Activated T-helper 17 cell treated with anti-CD3 and anti-CD28 coated beads, Interleukin-2, amount 50 U/mL, for 72 hours (primary cell): Measurements from ENCODE around the gene DNAJC18. TPM values are rescaled to one million over a fixed set of nuclear protein-coding genes. Genes with fewer than 3 reads are reported as not detected.
A peak's percentile ranks its signal among the peaks of the same experiment; 100 is the strongest.

Experiments
- ATAC-seq: fragments of 150-1000 bp; cut with Tn5 transposase; replicated peaks from 2 replicates; pipeline ENCODE4 v1.10.0; 2021; ENCODE audit warnings: mild to moderate bottlenecking, moderate library complexity
- H3K27ac Mint-ChIP-seq: one replicate; pipeline ENCODE4 v1.8.0; 2022; ENCODE audit warnings: mixed read lengths
- H3K27me3 Mint-ChIP-seq: one replicate; pipeline ENCODE4 v1.8.0; 2022; ENCODE audit warnings: mixed read lengths
- H3K36me3 Mint-ChIP-seq: one replicate; pipeline ENCODE4 v1.8.0; 2022; ENCODE audit warnings: low read depth, mild to moderate bottlenecking, mixed read lengths
- H3K4me1 Mint-ChIP-seq: one replicate; pipeline ENCODE4 v1.8.0; 2022; ENCODE audit warnings: mixed read lengths
- H3K4me3 Mint-ChIP-seq: one replicate; pipeline ENCODE4 v1.8.0; 2022; ENCODE audit warnings: mild to moderate bottlenecking, mixed read lengths
- H3K9me3 Mint-ChIP-seq: one replicate; pipeline ENCODE4 v1.8.0; 2022; ENCODE audit warnings: mixed read lengths
- total RNA-seq, 2 donors: library from RNA; stranded (reverse); gene quantifications; one replicate each; pipeline ENCODE4 v1.2.3, GENCODE V29; 2022

The DNAJC18 gene
- total RNA-seq, 2 donors from 2014 or later = 23.4 to 41.5 TPM

DNA sequence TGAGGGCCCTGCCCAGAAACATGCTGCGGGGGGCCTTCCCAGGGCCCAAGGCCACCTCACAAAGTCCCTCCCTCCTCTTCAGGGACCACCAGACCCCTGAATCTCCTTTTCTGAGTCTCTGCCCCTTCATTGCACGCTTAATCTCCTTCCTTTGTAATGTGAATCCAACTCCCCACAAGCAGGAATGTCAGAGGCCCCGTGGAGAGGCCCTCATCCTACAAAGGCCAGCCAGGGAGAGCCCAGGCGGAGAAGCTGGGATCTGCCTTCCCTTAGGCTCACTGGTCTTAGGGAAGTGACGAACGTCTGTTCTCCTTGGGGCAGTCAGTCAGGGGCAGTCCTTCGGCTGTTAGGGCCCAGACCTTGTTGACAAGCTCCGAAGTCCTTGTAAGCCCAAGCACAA lies 33.8 kb upstream of the DNAJC18 start:
- no peaks in the 10 kb centered on the region for H3K9me3 Mint-ChIP-seq
- H3K4me1 Mint-ChIP-seq = peaks cover 48% of the 10 kb centered on the region
- peak overlapping the region; percentile 93 for H3K27ac Mint-ChIP-seq
- no peaks in the 10 kb centered on the region for H3K27me3 Mint-ChIP-seq
- no peak for ATAC-seq
- peaks cover 62% of the 10 kb centered on the region for H3K36me3 Mint-ChIP-seq
- peak overlapping the region; percentile 82 for H3K4me3 Mint-ChIP-seq

DNA sequence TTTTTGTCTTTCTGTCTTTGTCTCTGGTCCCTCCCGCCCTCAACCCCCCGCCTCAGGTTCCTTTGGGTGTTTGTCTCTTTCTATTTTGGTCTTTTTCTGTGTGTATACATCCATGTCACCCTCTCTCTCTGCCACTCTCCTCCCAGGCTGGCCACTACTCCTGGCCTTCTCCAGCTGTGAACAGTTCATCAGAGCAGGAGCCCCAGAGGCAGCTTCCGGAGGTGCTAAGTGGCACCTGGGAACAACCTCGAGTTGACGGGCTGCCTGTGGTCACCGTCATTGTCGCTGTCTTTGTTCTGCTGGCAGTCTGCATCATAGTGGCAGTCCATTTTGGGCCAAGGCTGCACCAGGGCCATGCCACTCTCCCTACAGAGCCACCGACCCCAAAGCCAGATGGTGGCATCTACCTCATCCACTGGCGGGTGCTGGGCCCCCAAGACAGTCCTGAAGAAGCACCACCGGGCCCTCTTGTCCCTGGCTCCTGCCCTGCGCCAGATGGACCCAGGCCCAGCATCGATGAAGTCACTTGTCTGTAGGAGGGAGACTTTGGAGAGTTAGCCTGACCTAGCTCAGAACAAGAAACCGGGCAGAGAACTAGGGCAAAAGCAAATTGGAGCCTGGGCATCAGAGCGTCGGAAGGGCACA lies 33.2 kb upstream of the DNAJC18 start:
- H3K4me3 Mint-ChIP-seq = peak overlapping the region; percentile 82
- no peaks in the 10 kb centered on the region for H3K27me3 Mint-ChIP-seq
- H3K4me1 Mint-ChIP-seq = peaks cover 42% of the 10 kb centered on the region
- H3K27ac Mint-ChIP-seq = peak overlapping the region; percentile 93
- H3K36me3 Mint-ChIP-seq = peaks cover 56% of the 10 kb centered on the region
- no peak for ATAC-seq
- H3K9me3 Mint-ChIP-seq = no peaks in the 10 kb centered on the region

DNA sequence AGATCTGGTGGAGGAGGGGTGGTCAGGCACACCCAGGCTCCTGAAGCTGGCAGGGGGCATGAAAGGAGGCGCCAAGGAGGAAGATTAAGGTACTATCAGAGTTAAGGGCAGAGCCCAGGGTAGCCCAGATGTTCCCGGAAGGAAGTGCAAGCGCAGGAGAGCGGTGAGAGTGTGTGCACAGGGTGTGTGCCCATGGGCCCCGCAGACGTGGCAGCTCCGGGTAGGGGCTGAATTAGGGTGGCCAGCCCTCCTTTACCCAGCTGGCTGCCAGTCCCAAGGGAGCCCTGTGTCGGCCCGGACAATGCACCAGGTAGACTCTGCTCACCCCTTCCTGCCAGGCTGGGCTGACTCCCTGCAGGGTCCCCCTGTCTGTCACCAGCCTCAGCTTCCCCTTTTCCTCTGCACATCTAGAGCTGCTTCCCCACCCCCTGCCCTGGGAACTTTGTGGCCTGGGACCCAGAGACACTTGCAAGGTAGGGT lies 31.5 kb upstream of the DNAJC18 start, which contains the start of gene SMIM33:
Gene SMIM33, plus strand, starts transcription at position 184 of the 480 bp plus-strand sequence. Its CDS starts 118 bp downstream, at position 302.
- peak within 1 kb of the TSS; percentile 82 for H3K4me3 Mint-ChIP-seq
- peaks cover 42% of the 10 kb centered on the region for H3K4me1 Mint-ChIP-seq
- peak; percentile 55 for ATAC-seq
- H3K36me3 Mint-ChIP-seq = peaks cover 40% of the 10 kb centered on the region
- no peaks in the 10 kb centered on the region for H3K27me3 Mint-ChIP-seq
- H3K27ac Mint-ChIP-seq = peak within 1 kb of the TSS; percentile 93
- no peaks in the 10 kb centered on the region for H3K9me3 Mint-ChIP-seq

- Mint-ChIP-seq H3K36me3 (peaks cover 16% of the 10 kb centered on the region), H3K4me3 (peak overlapping the region; percentile 82), H3K4me1 (peaks cover 26% of the 10 kb centered on the region), H3K9me3 (no peaks in the 10 kb centered on the region), H3K27ac (peak overlapping the region; percentile 76), H3K27me3 (no peaks in the 10 kb centered on the region)
- peak; percentile 64 for ATAC-seq
Observed at GRCh38 chr5:139468421-139468931, 29.2 kb upstream of the DNAJC18 start.

DNA sequence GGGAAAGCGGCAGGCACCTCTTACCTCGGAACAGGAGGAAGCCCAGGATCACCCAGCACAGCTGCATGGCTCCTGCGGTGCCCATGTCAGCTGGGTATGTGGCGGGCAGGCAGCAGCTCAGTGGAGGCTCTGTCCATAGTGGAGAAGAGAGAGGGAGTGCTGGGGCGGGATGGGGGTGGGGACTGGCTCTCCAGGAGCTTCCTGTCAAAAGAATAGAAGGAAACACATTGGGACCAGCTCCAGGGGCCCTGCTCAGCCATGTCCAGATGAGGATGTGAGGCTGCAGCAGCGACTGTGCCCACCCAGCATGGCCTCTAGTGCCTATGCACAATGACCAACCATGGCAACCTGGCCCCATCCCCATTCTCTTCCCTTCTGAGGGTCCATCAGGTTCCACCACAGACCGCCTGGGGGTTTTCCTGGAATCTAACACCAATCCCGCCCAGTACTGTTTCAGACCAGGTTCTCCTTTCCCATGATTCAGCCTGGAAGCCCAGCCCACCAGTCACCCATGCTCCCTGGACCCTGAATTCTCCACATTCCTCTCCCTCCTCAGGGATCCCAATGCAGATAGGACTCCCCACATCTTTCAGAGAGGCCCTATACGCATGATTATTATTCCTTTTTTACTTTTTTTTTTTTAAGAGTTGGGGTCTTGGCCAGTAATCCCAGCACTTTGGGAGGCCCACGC lies 23.4 kb upstream of the DNAJC18 start, which contains the start of gene ECSCR:
Gene ECSCR, minus strand, starts transcription at position 158 of the 691 bp plus-strand sequence. Its CDS starts 73 bp downstream, at position 85.
- Mint-ChIP-seq H3K27me3 (no peaks in the 10 kb centered on the region), H3K9me3 (no peaks in the 10 kb centered on the region), H3K36me3 (peaks cover 5% of the 10 kb centered on the region), H3K27ac (peak within 1 kb of the TSS; percentile 96), H3K4me1 (peaks cover 21% of the 10 kb centered on the region), H3K4me3 (no peak within 1 kb of the TSS)
- no peak for ATAC-seq

DNA sequence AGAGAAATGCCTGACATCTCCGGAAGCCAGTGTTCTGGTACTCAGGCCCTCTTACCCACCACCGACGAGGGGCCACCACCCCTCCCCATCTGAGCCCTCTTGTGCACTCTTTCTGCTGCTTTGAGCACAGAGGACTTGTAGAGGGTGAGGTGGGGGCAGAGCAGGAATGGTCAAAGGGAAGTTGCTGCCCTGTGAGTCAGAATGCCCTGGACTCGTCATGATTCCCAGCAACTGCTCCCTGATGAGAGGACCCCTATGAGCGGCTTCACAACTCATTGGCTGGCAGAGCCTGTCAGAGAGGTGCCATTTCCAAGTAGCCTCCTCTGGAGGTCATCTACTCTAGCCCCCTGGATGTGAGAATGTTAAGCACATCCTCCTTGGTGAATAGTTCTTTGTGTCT lies 22.4 kb upstream of the DNAJC18 start:
- no peaks in the 10 kb centered on the region for H3K27me3 Mint-ChIP-seq
- H3K36me3 Mint-ChIP-seq = peaks cover 5% of the 10 kb centered on the region
- peak overlapping the region; percentile 96 for H3K27ac Mint-ChIP-seq
- H3K4me1 Mint-ChIP-seq = peaks cover 30% of the 10 kb centered on the region
- no peak for ATAC-seq
- H3K4me3 Mint-ChIP-seq = no peak overlapping the region
- no peaks in the 10 kb centered on the region for H3K9me3 Mint-ChIP-seq

- peak overlapping the region; percentile 96 for H3K27ac Mint-ChIP-seq
- H3K4me1 Mint-ChIP-seq = peaks cover 35% of the 10 kb centered on the region
- ATAC-seq = no peak
- H3K4me3 Mint-ChIP-seq = peak overlapping the region; percentile 72
- no peaks in the 10 kb centered on the region for H3K9me3 Mint-ChIP-seq
- peaks cover 5% of the 10 kb centered on the region for H3K36me3 Mint-ChIP-seq
- H3K27me3 Mint-ChIP-seq = no peaks in the 10 kb centered on the region
Observed at GRCh38 chr5:139461176-139461575, 21.9 kb upstream of the DNAJC18 start.

GRCh38 chr5:139460455-139460854 lies 21.1 kb upstream of the DNAJC18 start:
- no peaks in the 10 kb centered on the region for H3K9me3 Mint-ChIP-seq
- H3K4me3 Mint-ChIP-seq = peak overlapping the region; percentile 72
- peaks cover 36% of the 10 kb centered on the region for H3K4me1 Mint-ChIP-seq
- no peaks in the 10 kb centered on the region for H3K27me3 Mint-ChIP-seq
- ATAC-seq = no peak
- peak overlapping the region; percentile 96 for H3K27ac Mint-ChIP-seq
- peaks cover 5% of the 10 kb centered on the region for H3K36me3 Mint-ChIP-seq

GRCh38 chr5:139459451-139459934 lies 20.2 kb upstream of the DNAJC18 start:
- Mint-ChIP-seq H3K4me1 (peaks cover 36% of the 10 kb centered on the region), H3K27ac (peak overlapping the region; percentile 96), H3K27me3 (no peaks in the 10 kb centered on the region), H3K36me3 (peaks cover 5% of the 10 kb centered on the region), H3K4me3 (peak overlapping the region; percentile 72), H3K9me3 (no peaks in the 10 kb centered on the region)
- peak; percentile 64 for ATAC-seq

DNA sequence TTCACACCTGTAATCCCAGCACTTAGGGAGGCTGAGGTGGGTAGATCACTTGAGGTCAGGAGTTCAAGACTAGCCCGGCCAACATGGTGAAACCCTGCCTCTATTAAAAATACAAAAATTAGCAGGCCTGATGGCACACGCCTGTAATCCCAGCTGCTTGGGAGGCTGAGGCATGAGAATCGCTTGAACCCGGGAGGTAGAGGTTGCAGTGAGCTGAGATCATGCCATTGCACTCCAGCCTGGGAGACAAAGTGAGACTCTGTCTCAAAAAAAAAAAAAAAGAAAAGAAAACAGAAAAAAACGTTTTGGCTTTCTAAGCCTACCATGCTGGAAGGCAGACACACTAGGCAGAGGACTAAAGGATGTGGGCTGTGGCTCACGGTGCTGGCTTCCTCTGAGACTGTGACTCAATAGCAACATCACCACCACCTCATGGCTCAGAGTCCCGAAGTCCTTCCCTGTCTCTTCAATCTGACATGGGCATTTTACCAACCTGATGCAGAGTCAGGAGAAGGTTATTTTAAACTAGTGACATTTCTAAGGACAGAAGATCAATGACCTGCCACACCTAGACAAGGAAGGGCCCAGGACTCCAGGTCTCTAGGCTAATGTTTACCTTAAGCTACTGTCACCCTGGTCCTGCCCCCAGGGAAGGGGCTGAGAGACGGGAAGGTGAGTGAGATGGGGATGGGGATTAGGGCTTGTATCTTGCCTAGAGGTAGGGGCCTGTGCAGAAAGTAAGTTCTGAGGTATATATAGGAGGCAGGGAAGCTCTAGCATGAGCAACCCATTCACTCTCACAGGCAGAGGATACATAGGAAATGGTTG lies 19.5 kb upstream of the DNAJC18 start:
- H3K27ac Mint-ChIP-seq = peak overlapping the region; percentile 96
- peaks cover 8% of the 10 kb centered on the region for H3K36me3 Mint-ChIP-seq
- no peaks in the 10 kb centered on the region for H3K27me3 Mint-ChIP-seq
- peaks cover 43% of the 10 kb centered on the region for H3K4me1 Mint-ChIP-seq
- H3K4me3 Mint-ChIP-seq = peak overlapping the region; percentile 72
- H3K9me3 Mint-ChIP-seq = peaks cover 5% of the 10 kb centered on the region
- peak; percentile 85 for ATAC-seq

GRCh38 chr5:139457653-139458306 lies 18.5 kb upstream of the DNAJC18 start:
- Mint-ChIP-seq H3K36me3 (peaks cover 11% of the 10 kb centered on the region), H3K9me3 (peaks cover 8% of the 10 kb centered on the region)
- peak; percentile 34 for ATAC-seq

GRCh38 chr5:139457241-139457640 lies 17.9 kb upstream of the DNAJC18 start:
- Mint-ChIP-seq H3K4me1 (peaks cover 47% of the 10 kb centered on the region), H3K9me3 (peaks cover 8% of the 10 kb centered on the region), H3K4me3 (peak overlapping the region; percentile 72), H3K27ac (peak overlapping the region; percentile 96), H3K27me3 (no peaks in the 10 kb centered on the region), H3K36me3 (peaks cover 11% of the 10 kb centered on the region)
- no peak for ATAC-seq

More at GRCh38 chr5:139457653-139458306, 18.5 kb upstream of the DNAJC18 start:
- H3K4me1 Mint-ChIP-seq = peaks cover 47% of the 10 kb centered on the region
- H3K27ac Mint-ChIP-seq = peak overlapping the region; percentile 96
- peak overlapping the region; percentile 72 for H3K4me3 Mint-ChIP-seq
- H3K27me3 Mint-ChIP-seq = no peaks in the 10 kb centered on the region

DNA sequence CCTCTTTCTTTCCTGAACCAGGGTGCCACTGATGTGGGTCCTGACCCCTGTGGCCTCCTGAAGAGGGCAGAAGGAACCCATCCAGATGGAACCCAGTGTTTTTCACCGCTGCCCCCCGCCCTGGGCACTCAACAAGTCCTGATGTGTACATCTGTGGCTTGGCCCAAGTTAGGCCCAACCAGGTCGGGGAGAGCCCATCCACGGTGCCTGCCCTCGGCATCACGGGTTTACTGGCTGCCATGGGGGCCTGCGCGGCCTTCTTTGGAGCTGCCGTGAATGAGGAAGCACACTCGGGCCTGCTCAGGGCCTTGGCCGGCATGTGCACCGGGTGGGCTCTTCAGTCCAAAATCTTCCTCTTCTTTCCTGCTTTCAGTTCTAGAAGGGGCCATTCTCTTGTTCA lies 17.5 kb upstream of the DNAJC18 start:
- Mint-ChIP-seq H3K4me1 (peaks cover 47% of the 10 kb centered on the region), H3K27me3 (no peaks in the 10 kb centered on the region), H3K36me3 (peaks cover 11% of the 10 kb centered on the region), H3K27ac (peak overlapping the region; percentile 96), H3K9me3 (peaks cover 8% of the 10 kb centered on the region), H3K4me3 (peak overlapping the region; percentile 72)
- no peak for ATAC-seq
